Liver (tissue), 9 donors: ENCODE results near the gene UCK2. TPM values are rescaled to one million over a fixed set of nuclear protein-coding genes. Genes with fewer than 3 reads are reported as not detected.

Experiments
- DNase-seq: peaks from one replicate; pipeline ENCODE4 v3.0.0-alpha.2; 2017; ENCODE audit warnings: low spot score
- H3K27ac ChIP-seq, 2 donors: one replicate each; pipeline ENCODE4 v1.7.0; 2013; ENCODE audit warnings: inconsistent platforms in 2 of 2, low read length in 2 of 2, control low read depth in 1 of 2, low read depth in 1 of 2, mild to moderate bottlenecking in 1 of 2
- H3K27me3 ChIP-seq, 4 donors: one replicate each; pipeline versions ENCODE4 v1.6.1 to v1.7.0; 2013; ENCODE audit warnings: low read length in 3 of 4, inconsistent platforms in 1 of 4, mild to moderate bottlenecking in 1 of 4, moderate library complexity in 1 of 4; ENCODE audit not compliant: control insufficient read depth in 4 of 4, insufficient read depth in 4 of 4
- H3K36me3 ChIP-seq, 4 donors: one replicate each; pipeline versions ENCODE4 v1.6.1 to v1.7.0; 2013; ENCODE audit warnings: low read length in 3 of 4, mild to moderate bottlenecking in 3 of 4, low read depth in 1 of 4, moderate library complexity in 1 of 4; ENCODE audit not compliant: control insufficient read depth in 4 of 4, insufficient read depth in 3 of 4
- H3K4me1 ChIP-seq, 4 donors: one replicate each; pipeline versions ENCODE4 v1.6.1 to v1.7.0; 2013; ENCODE audit warnings: low read length in 3 of 4, mild to moderate bottlenecking in 3 of 4, moderate library complexity in 1 of 4; ENCODE audit not compliant: control insufficient read depth in 4 of 4, insufficient read depth in 4 of 4
- H3K4me3 ChIP-seq, 3 donors: one replicate each; pipeline versions ENCODE4 v1.6.1 to v1.7.0; 2013; ENCODE audit warnings: low read length in 3 of 3, control low read depth in 1 of 3, low read depth in 1 of 3, mild to moderate bottlenecking in 1 of 3
- H3K9ac ChIP-seq, 2 donors: one replicate each; pipeline ENCODE4 v1.7.0; 2013; ENCODE audit warnings: low read length in 2 of 2, mild to moderate bottlenecking in 2 of 2, moderate library complexity in 2 of 2, control low read depth in 1 of 2, low read depth in 1 of 2
- H3K9me3 ChIP-seq, 4 donors: one replicate each; pipeline versions ENCODE4 v1.6.1 to v1.7.0; 2013; ENCODE audit warnings: low read length in 3 of 4; ENCODE audit not compliant: control insufficient read depth in 4 of 4
- CTCF ChIP-seq: fragments of 150-350 bp; IDR thresholded peaks from 2 replicates; pipeline ENCODE4 v1.5.1; 2017; ENCODE audit warnings: improper control_type of control experiment, low read depth, low read length; ENCODE audit not compliant: missing input control
- EGR1 ChIP-seq, 2 donors: IDR thresholded peaks; 2 replicates each; pipeline ENCODE4 v1.6.1; 2016 to 2018; ENCODE audit warnings: antibody characterized with exemption in 2 of 2, low read depth in 2 of 2
- FOXA1 ChIP-seq: IDR thresholded peaks from 2 replicates; pipeline ENCODE4 v1.6.1; 2016; ENCODE audit warnings: antibody characterized with exemption
- FOXA2 ChIP-seq: IDR thresholded peaks from 2 replicates; pipeline ENCODE4 v1.6.1; 2016; ENCODE audit warnings: antibody characterized with exemption
- HNF4G ChIP-seq: IDR thresholded peaks from 2 replicates; pipeline ENCODE4 v1.6.1; 2016; ENCODE audit warnings: antibody characterized with exemption
- MAX ChIP-seq: IDR thresholded peaks from 2 replicates; pipeline ENCODE4 v1.6.1; 2016; ENCODE audit warnings: antibody characterized with exemption
- NR2F2 ChIP-seq: IDR thresholded peaks from 2 replicates; pipeline ENCODE4 v1.6.1; 2016; ENCODE audit warnings: antibody characterized with exemption
- RAD21 ChIP-seq, 2 donors: IDR thresholded peaks; 2 replicates each; pipeline ENCODE4 v1.6.1; 2016; ENCODE audit warnings: antibody characterized with exemption in 2 of 2, mild to moderate bottlenecking in 2 of 2
- REST ChIP-seq: IDR thresholded peaks from 2 replicates; pipeline ENCODE4 v1.6.1; 2016; ENCODE audit warnings: antibody characterized with exemption, mild to moderate bottlenecking
- SP1 ChIP-seq: IDR thresholded peaks from 2 replicates; pipeline ENCODE4 v1.6.1; 2018; ENCODE audit warnings: antibody characterized with exemption, mild to moderate bottlenecking
- TAF1 ChIP-seq: conservative IDR thresholded peaks from 2 replicates; pipeline ENCODE4 v1.6.1; 2016; ENCODE audit warnings: antibody characterized with exemption, mild to moderate bottlenecking
- YY1 ChIP-seq: IDR thresholded peaks from 2 replicates; pipeline ENCODE4 v1.6.1; 2016; ENCODE audit warnings: antibody characterized with exemption, mild to moderate bottlenecking
- ZBTB33 ChIP-seq: IDR thresholded peaks from 2 replicates; pipeline ENCODE4 v1.6.1; 2016; ENCODE audit warnings: antibody characterized with exemption
- WGBS: extraction: QIAGEN DNeasy Blood & Tissue Kit; methylation state at CpG from one replicate; pipeline ENCODE4 v1.1.7; 2013; 5-methylcytosine and 5-hydroxymethylcytosine counted together
- polyA plus RNA-seq, 2 donors: library from polyadenylated mRNA; stranded (reverse) in 1 of 2; unstranded in 1 of 2; fragments of 200-250 nt in 1 of 2; fragments of >200 nt in 1 of 2; fragmentation: Nextera tagmentation in 1 of 2; extraction: Ambion mirVana in 1 of 2; gene quantifications; one replicate each; pipeline versions ENCODE4 v1.2.1 to v1.2.3, GENCODE V29; 2013 to 2015
- total RNA-seq, 2 donors: library from RNA; depleted of rRNA; stranded (reverse); fragments of >200 nt; gene quantifications; one replicate each; pipeline ENCODE4 v1.2.3, GENCODE V29; 2014
- donor health status: healthy.
- donor health status: healthy.
- donor health status: healthy.
- donor health status: healthy.
- donor health status: healthy.

The UCK2 gene
- total and polyA plus RNA-seq, 4 donors = 8.9 to 25.5 (median 17.3) TPM

GRCh38 chr1:165917166-165917565 lies 89.8 kb downstream of the UCK2 start:
- Histone ChIP-seq H3K4me1 (peaks cover 0 to 12% (median 7%) of the 10 kb centered on the region in 4 donors), H3K36me3 (no peaks in the 10 kb centered on the region), H3K27ac (no peak overlapping the region), H3K4me3 (no peak overlapping the region), H3K27me3 (no peaks in the 10 kb centered on the region), H3K9me3 (no peaks in the 10 kb centered on the region), H3K9ac (no peak overlapping the region)
- TF ChIP-seq NR2F2 = no peak
- WGBS = 87% methylated on average over 4 of the region's 4 CpGs
- DNase-seq = no peak

- no peak overlapping the region for H3K4me3 ChIP-seq
- no peaks in the 10 kb centered on the region for H3K36me3 ChIP-seq
- peaks cover 0 to 3% (median 0%) of the 10 kb centered on the region in 4 donors for H3K4me1 ChIP-seq
- no peak for TF ChIP-seq EGR1 (IDR thresholded peaks at IDR 0.05; ENCODE audit: low read depth in 2 of 2)
- no peak for TF ChIP-seq FOXA1
- TF ChIP-seq FOXA2 = no peak
- no peak for TF ChIP-seq SP1
- TF ChIP-seq RAD21 (IDR thresholded peaks at IDR 0.05) = no peak
- TF ChIP-seq ZBTB33 = no peak
- no peak for TF ChIP-seq TAF1
- no peak for TF ChIP-seq HNF4G
- TF ChIP-seq YY1 = no peak
- TF ChIP-seq NR2F2 = no peak
- TF ChIP-seq REST = no peak
- TF ChIP-seq MAX = no peak
- TF ChIP-seq CTCF = no peak
- no peaks in the 10 kb centered on the region for H3K27me3 ChIP-seq
- no peaks in the 10 kb centered on the region for H3K9me3 ChIP-seq
- H3K9ac ChIP-seq = no peak overlapping the region
- no peak for DNase-seq
- WGBS = 73% methylated on average over 11 of the region's 11 CpGs
- H3K27ac ChIP-seq = no peak overlapping the region
These were observed 96.7 kb downstream of the UCK2 start for GRCh38 chr1:165924117-165924516.
